Hematopoietic multipotent progenitor cell treated with erythropoietin and hydrocortisone succinate and interleukin-3 and kit ligand, for 6 days (in vitro differentiated cells): Measurements from ENCODE around the gene SH2D7.
A peak's percentile ranks its signal among the peaks of the same experiment; 100 is the strongest.

Experiments used
- DNase-seq: peaks from one replicate; pipeline ENCODE4 v3.0.0-alpha.2; 2015

Gene SH2D7

GRCh38 chr15:78079298-78080087 is 12.9 kb upstream of the SH2D7 start:
- no peak for DNase-seq

- no peak for DNase-seq
These were observed 12.3 kb upstream of the SH2D7 start for GRCh38 chr15:78080088-78080460.

- DNase-seq: no peak
These were observed 10.1 kb upstream of the SH2D7 start for GRCh38 chr15:78082106-78082742.

- DNase-seq: no peak
These were observed 9.6 kb upstream of the SH2D7 start for GRCh38 chr15:78082743-78083110.

GRCh38 chr15:78083186-78083585 is 9.2 kb upstream of the SH2D7 start:
- no peak for DNase-seq

GRCh38 chr15:78083687-78084448 is 8.5 kb upstream of the SH2D7 start:
- no peak for DNase-seq

- no peak for DNase-seq
These were observed 8.0 kb upstream of the SH2D7 start for GRCh38 chr15:78084449-78084750.

GRCh38 chr15:78085928-78086327 is 6.4 kb upstream of the SH2D7 start:
- DNase-seq: no peak

GRCh38 chr15:78087951-78088772 is 4.2 kb upstream of the SH2D7 start:
- no peak for DNase-seq

- no peak for DNase-seq
These were observed 3.6 kb upstream of the SH2D7 start for GRCh38 chr15:78088773-78089080.

- DNase-seq: peak; percentile 44
These were observed 1.8 kb upstream of the SH2D7 start for GRCh38 chr15:78090422-78091063.

GRCh38 chr15:78093242-78094020 is 1.1 kb downstream of the SH2D7 start:
- no peak for DNase-seq

- no peak for DNase-seq
These were observed 5.3 kb downstream of the SH2D7 start for GRCh38 chr15:78097667-78098066.

- DNase-seq: no peak
These were observed 5.9 kb downstream of the SH2D7 start for GRCh38 chr15:78098131-78098755.

- no peak for DNase-seq
These were observed 8.5 kb downstream of the SH2D7 start for GRCh38 chr15:78100886-78101285.

- no peak for DNase-seq
These were observed 9.2 kb downstream of the SH2D7 start for GRCh38 chr15:78101423-78102105.

- DNase-seq: no peak
These were observed 9.8 kb downstream of the SH2D7 start for GRCh38 chr15:78102211-78102610.

- no peak for DNase-seq
These were observed 10.4 kb downstream of the SH2D7 start for GRCh38 chr15:78102741-78103140.

- peak; percentile 44 for DNase-seq
These were observed 11.2 kb downstream of the SH2D7 start for GRCh38 chr15:78103406-78104118.

- DNase-seq: no peak
These were observed 11.7 kb downstream of the SH2D7 start for GRCh38 chr15:78104119-78104479.
